Nephron (organoid): ENCODE measurements around the gene VPS8.

Source experiments
- H3K27ac Mint-ChIP-seq, 3 experiments: 2 replicates each; pipeline ENCODE4 v1.8.0; 2020; ENCODE audit warnings: mixed read lengths in 3 of 3, mild to moderate bottlenecking in 2 of 3, moderate library complexity in 1 of 3
- H3K27me3 Mint-ChIP-seq: 2 replicates; pipeline ENCODE4 v1.8.0; 2021; ENCODE audit warnings: low read depth, mild to moderate bottlenecking, moderate library complexity, mixed read lengths
- H3K36me3 Mint-ChIP-seq: 2 replicates; pipeline ENCODE4 v1.8.0; 2020; ENCODE audit warnings: low read depth, mixed read lengths
- H3K4me1 Mint-ChIP-seq: 2 replicates; pipeline ENCODE4 v1.8.0; 2020; ENCODE audit warnings: mixed read lengths
- H3K4me3 Mint-ChIP-seq, 3 experiments: 2 replicates each; pipeline ENCODE4 v1.8.0; 2020; ENCODE audit warnings: mild to moderate bottlenecking in 3 of 3, mixed read lengths in 3 of 3, moderate library complexity in 2 of 3
- H3K9me3 Mint-ChIP-seq: 2 replicates; pipeline ENCODE4 v1.8.0; 2020; ENCODE audit warnings: mixed read lengths
- TF ChIP-seq, protein P1 (sequence below), 3 experiments: fragments of 200-600 bp; sonication (generic); IDR thresholded peaks; one replicate each; pipeline ENCODE4 v1.5.0; 2021; ENCODE audit warnings: antibody characterized with exemption in 3 of 3; ENCODE audit not compliant: unreplicated experiment in 3 of 3

The VPS8 gene

DNA sequence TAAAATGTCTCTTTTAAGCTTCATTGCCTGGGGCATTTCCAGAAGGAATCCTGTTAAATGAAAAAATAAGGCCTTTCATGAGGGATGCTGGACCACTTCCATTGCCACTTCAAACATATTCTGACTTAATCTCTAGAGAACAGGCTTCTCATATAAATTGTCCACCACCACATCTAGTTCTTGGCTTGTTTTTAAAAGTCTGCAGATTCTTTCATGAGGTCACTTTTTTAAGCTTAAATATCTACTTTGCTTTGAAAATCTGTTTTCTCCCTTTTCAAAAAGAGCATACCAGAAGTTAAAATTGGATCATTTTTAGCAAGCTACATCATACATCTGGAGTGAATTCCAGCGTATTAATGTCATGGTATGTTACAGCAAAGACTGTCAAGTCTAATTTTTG, 209.3 kb downstream of the VPS8 start:
- Mint-ChIP-seq H3K27ac (peak overlapping the region in 1 of 3 experiments; percentile 44), H3K4me3 (no peak overlapping the region), H3K27me3 (no peaks in the 10 kb centered on the region), H3K4me1 (peaks cover 6% of the 10 kb centered on the region), H3K36me3 (peaks cover 57% of the 10 kb centered on the region), H3K9me3 (peaks cover 4% of the 10 kb centered on the region)
- TF ChIP-seq, protein P1, sequence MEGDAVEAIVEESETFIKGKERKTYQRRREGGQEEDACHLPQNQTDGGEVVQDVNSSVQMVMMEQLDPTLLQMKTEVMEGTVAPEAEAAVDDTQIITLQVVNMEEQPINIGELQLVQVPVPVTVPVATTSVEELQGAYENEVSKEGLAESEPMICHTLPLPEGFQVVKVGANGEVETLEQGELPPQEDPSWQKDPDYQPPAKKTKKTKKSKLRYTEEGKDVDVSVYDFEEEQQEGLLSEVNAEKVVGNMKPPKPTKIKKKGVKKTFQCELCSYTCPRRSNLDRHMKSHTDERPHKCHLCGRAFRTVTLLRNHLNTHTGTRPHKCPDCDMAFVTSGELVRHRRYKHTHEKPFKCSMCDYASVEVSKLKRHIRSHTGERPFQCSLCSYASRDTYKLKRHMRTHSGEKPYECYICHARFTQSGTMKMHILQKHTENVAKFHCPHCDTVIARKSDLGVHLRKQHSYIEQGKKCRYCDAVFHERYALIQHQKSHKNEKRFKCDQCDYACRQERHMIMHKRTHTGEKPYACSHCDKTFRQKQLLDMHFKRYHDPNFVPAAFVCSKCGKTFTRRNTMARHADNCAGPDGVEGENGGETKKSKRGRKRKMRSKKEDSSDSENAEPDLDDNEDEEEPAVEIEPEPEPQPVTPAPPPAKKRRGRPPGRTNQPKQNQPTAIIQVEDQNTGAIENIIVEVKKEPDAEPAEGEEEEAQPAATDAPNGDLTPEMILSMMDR (IDR thresholded peaks at IDR 0.05; ENCODE audit: unreplicated experiment in 3 of 3): no peak

DNA sequence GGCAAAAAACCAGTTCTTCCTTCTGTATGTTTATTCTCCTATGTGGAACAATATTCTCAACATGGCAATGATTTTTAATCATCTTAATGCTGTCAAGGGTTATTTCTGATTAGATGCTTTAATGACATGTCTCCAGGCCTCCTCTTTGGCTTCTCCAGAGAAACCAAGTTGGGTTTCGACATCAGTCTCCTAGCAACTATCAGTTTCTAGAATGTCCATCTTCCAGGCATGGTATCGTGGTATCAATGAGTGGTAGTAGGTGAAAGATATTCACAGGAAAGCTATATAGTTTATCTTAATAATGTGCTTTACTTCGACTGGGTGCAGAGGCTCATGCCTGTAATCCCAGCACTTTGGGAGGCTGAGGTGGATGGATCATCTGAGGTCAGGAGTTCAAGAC, 212.4 kb downstream of the VPS8 start:
- Mint-ChIP-seq H3K36me3 (peaks cover 47% of the 10 kb centered on the region), H3K4me1 (peaks cover 6% of the 10 kb centered on the region), H3K9me3 (no peaks in the 10 kb centered on the region), H3K27me3 (no peaks in the 10 kb centered on the region), H3K4me3 (no peak overlapping the region), H3K27ac (no peak overlapping the region)
- TF ChIP-seq, protein P1 (IDR thresholded peaks at IDR 0.05; ENCODE audit: unreplicated experiment in 3 of 3): no peak

DNA sequence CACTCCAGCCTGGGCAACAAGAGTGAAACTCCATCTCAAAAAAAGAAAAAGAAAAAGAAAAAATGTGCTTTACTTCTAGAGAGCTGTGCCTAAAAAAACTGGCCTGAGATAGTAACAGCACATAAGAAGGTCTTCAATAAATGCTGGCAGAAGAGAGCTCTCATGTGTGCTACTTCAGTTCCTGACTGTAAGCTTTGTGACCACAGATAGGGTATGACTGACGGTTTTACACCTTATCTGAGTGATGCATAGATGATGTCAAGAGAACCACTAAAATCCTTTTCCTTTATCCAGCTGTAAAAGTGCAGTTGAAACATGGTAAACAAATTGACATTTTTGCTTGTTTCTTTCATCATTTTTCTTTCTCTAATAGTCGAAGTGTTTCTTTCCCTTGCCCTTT, 213.0 kb downstream of the VPS8 start:
- H3K4me1 Mint-ChIP-seq: peaks cover 6% of the 10 kb centered on the region
- TF ChIP-seq, protein P1 (IDR thresholded peaks at IDR 0.05; ENCODE audit: unreplicated experiment in 3 of 3): no peak
- no peaks in the 10 kb centered on the region for H3K9me3 Mint-ChIP-seq
- H3K27me3 Mint-ChIP-seq: no peaks in the 10 kb centered on the region
- H3K4me3 Mint-ChIP-seq: no peak overlapping the region
- no peak overlapping the region for H3K27ac Mint-ChIP-seq
- H3K36me3 Mint-ChIP-seq: peaks cover 47% of the 10 kb centered on the region

DNA sequence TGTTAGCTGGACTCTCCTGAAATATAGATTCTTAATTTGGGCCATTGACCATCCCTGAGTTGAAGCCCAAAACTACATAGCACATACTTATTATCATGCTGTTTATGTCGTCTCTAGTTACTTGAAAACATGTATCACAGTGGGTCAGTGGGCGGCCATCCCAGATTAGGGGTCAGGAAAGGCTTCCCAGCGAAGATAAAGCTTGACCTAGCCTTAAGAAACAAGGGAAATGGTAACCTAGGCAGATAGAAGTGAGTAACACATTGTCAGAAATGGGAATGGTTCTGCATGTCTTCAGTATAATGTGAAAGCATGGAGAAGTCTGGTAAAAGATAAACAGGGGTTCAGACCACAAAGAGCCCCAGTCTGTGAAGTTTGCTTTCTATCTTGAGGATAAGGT, 216.2 kb downstream of the VPS8 start:
- Mint-ChIP-seq H3K27ac (no peak overlapping the region), H3K9me3 (no peaks in the 10 kb centered on the region), H3K27me3 (no peaks in the 10 kb centered on the region), H3K4me3 (no peak overlapping the region), H3K4me1 (no peaks in the 10 kb centered on the region), H3K36me3 (peaks cover 60% of the 10 kb centered on the region)
- TF ChIP-seq, protein P1 (IDR thresholded peaks at IDR 0.05; ENCODE audit: unreplicated experiment in 3 of 3): no peak

DNA sequence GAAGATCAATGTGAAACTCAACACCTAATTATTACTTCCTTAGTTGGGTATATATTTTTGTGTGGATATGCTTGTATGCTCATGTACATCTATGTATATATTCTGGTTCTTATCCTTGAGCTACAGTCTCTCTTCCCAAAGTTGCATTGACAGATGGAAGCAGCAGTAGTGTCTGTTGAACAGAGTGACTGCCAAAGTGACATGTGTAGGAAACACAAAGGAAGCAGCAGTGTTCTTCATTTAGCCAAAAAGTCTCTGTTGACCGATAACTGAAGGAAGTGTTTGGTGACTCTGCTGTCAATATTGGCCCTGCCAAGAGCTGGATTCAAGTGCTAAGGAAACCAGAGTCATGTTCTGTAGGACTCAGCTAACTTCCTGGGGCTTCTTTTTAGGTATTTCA, 217.1 kb downstream of the VPS8 start:
- no peak overlapping the region for H3K27ac Mint-ChIP-seq
- no peak overlapping the region for H3K4me3 Mint-ChIP-seq
- no peaks in the 10 kb centered on the region for H3K9me3 Mint-ChIP-seq
- peaks cover 64% of the 10 kb centered on the region for H3K36me3 Mint-ChIP-seq
- TF ChIP-seq, protein P1 (IDR thresholded peaks at IDR 0.05; ENCODE audit: unreplicated experiment in 3 of 3): no peak
- H3K4me1 Mint-ChIP-seq: no peaks in the 10 kb centered on the region
- H3K27me3 Mint-ChIP-seq: no peaks in the 10 kb centered on the region

DNA sequence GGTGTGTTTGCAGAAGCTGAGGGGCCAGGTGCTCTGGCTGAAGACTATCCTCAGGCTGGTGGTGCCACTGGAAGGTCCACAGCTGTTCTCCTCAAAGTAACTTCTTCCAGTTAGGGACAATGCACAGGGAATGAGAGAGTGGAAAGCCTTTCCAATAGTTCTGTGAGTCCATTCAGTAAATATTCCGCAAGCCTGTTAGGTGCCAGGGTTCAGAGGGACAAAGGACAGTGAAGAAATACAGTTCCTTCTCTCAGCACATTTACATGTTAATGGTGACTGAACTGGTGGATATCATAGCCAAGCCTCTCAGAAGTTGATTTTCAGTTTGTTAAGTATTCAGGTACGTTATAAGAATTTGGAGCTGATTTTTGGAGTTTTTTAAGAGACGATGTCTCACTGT, 218.4 kb downstream of the VPS8 start:
- Mint-ChIP-seq H3K4me1 (no peaks in the 10 kb centered on the region), H3K9me3 (peaks cover 10% of the 10 kb centered on the region), H3K4me3 (no peak overlapping the region), H3K27ac (no peak overlapping the region), H3K36me3 (peaks cover 65% of the 10 kb centered on the region), H3K27me3 (no peaks in the 10 kb centered on the region)
- TF ChIP-seq, protein P1 (IDR thresholded peaks at IDR 0.05; ENCODE audit: unreplicated experiment in 3 of 3): no peak
